ENCODE results near the gene FAM114A1. TPM values are rescaled to one million over a fixed set of nuclear protein-coding genes. Genes with fewer than 3 reads are reported as not detected.

The FAM114A1 gene
- polyA plus RNA-seq, 3 donors: 3.2 to 12.0 (median 4.1) TPM

GRCh38 chr4:38989487-38989886, 121.9 kb downstream of the FAM114A1 start:
- Histone ChIP-seq H3K4me1 (ENCODE audit: control insufficient read depth in 1 of 2, insufficient read depth in 2 of 2, low read length in 2 of 2) (peaks cover 6 to 7% of the 10 kb centered on the region in 2 donors), H3K4me3 (replicated peaks in 1 of 3; ENCODE audit: low read depth in 2 of 3, low read length in 3 of 3) (no peak overlapping the region), H3K4me2 (replicated peaks; ENCODE audit: extremely low read depth, low read length, poor library complexity, severe bottlenecking) (no peak overlapping the region), H4K20me1 (ENCODE audit: insufficient read depth, low read length) (no peaks in the 10 kb centered on the region), H3K36me3 (replicated peaks in 1 of 2; ENCODE audit: control insufficient read depth in 1 of 2, insufficient read depth in 2 of 2, low read length in 2 of 2) (no peaks in the 10 kb centered on the region), H3K9me3 (replicated peaks in 1 of 2; ENCODE audit: control insufficient read depth in 1 of 2, insufficient read depth in 1 of 2, low read length in 2 of 2) (no peaks in the 10 kb centered on the region), H3K27ac (ENCODE audit: low read depth in 1 of 2, low read length in 2 of 2) (no peak overlapping the region), H3K79me2 (ENCODE audit: insufficient read depth, low read length) (no peaks in the 10 kb centered on the region), H3K27me3 (ENCODE audit: control insufficient read depth in 2 of 2, insufficient read depth in 2 of 2, low read length in 2 of 2) (no peaks in the 10 kb centered on the region), H2AFZ (ENCODE audit: insufficient read depth, low read depth, low read length, poor library complexity, severe bottlenecking) (no peak overlapping the region), H3K9ac (ENCODE audit: insufficient read depth, low read length, poor library complexity, severe bottlenecking) (no peak overlapping the region)
- TF ChIP-seq CTCF (IDR thresholded peaks at IDR 0.05): no peak
- Mint-ChIP-seq H3K9me3 (peaks cover 0 to 4% (median 0%) of the 10 kb centered on the region in 7 donors), H3K27ac (peak overlapping the region in 1 of 7 donors; percentile 34), H3K4me3 (no peak overlapping the region), H3K27me3 (ENCODE audit: low read depth in 3 of 3) (no peaks in the 10 kb centered on the region), H3K4me1 (peaks cover 15% of the 10 kb centered on the region), H3K36me3 (peaks cover under 1 to 1% of the 10 kb centered on the region in 2 donors)
- peak in 1 of 3 donors; percentile 12 for DNase-seq
- 100% methylated on average over 1 of the region's 6 CpGs for WGBS (ENCODE audit: insufficient coverage)
- intact Hi-C loops (cut with micrococcal nuclease): loop anchor here in 1 of 2 donors (10.0 kb wide), 1 partner anchor 55 kb away; no protein-coding TSS in a partner anchor

- peaks cover 1 to 5% of the 10 kb centered on the region in 2 donors for H3K36me3 Mint-ChIP-seq
- no peak for TF ChIP-seq CTCF (IDR thresholded peaks at IDR 0.05)
- H3K27me3 ChIP-seq (ENCODE audit: control insufficient read depth in 2 of 2, insufficient read depth in 2 of 2, low read length in 2 of 2): no peaks in the 10 kb centered on the region
- no peaks in the 10 kb centered on the region for H3K36me3 ChIP-seq (replicated peaks in 1 of 2; ENCODE audit: control insufficient read depth in 1 of 2, insufficient read depth in 2 of 2, low read length in 2 of 2)
- no peak for DNase-seq
- no peaks in the 10 kb centered on the region for H3K9me3 ChIP-seq (replicated peaks in 1 of 2; ENCODE audit: control insufficient read depth in 1 of 2, insufficient read depth in 1 of 2, low read length in 2 of 2)
- peaks cover 0 to 4% (median 0%) of the 10 kb centered on the region in 7 donors for H3K9me3 Mint-ChIP-seq
- WGBS (ENCODE audit: insufficient coverage): 94% methylated on average over 3 of the region's 5 CpGs
- no peak overlapping the region for H3K4me3 Mint-ChIP-seq
- H3K27ac ChIP-seq (ENCODE audit: low read depth in 1 of 2, low read length in 2 of 2): no peak overlapping the region
- peaks cover 2 to 6% of the 10 kb centered on the region in 2 donors for H3K4me1 ChIP-seq (ENCODE audit: control insufficient read depth in 1 of 2, insufficient read depth in 2 of 2, low read length in 2 of 2)
- peaks cover 15% of the 10 kb centered on the region for H3K4me1 Mint-ChIP-seq
- intact Hi-C loops (cut with micrococcal nuclease): no loop called here
- no peaks in the 10 kb centered on the region for H4K20me1 ChIP-seq (ENCODE audit: insufficient read depth, low read length)
- H3K79me2 ChIP-seq (ENCODE audit: insufficient read depth, low read length): no peaks in the 10 kb centered on the region
- no peak overlapping the region for H3K4me2 ChIP-seq (replicated peaks; ENCODE audit: extremely low read depth, low read length, poor library complexity, severe bottlenecking)
- H3K27me3 Mint-ChIP-seq (ENCODE audit: low read depth in 3 of 3): no peaks in the 10 kb centered on the region
- H2AFZ ChIP-seq (ENCODE audit: insufficient read depth, low read depth, low read length, poor library complexity, severe bottlenecking): no peak overlapping the region
- H3K9ac ChIP-seq (ENCODE audit: insufficient read depth, low read length, poor library complexity, severe bottlenecking): no peak overlapping the region
- no peak overlapping the region for H3K4me3 ChIP-seq (replicated peaks in 1 of 3; ENCODE audit: low read depth in 2 of 3, low read length in 3 of 3)
- no peak overlapping the region for H3K27ac Mint-ChIP-seq
Observed at GRCh38 chr4:38990241-38990640, 122.6 kb downstream of the FAM114A1 start.
